Testis (tissue), 3 donors: ENCODE results near the gene IGSF6. TPM values are rescaled to one million over a fixed set of nuclear protein-coding genes. Genes with fewer than 3 reads are reported as not detected.
"Not testable (repeated sequence)": the region's sequence is repeated elsewhere in the genome, so short reads cannot be mapped to it uniquely, and the experiment has no call there.

Experiments
- DNase-seq: peaks from one replicate; pipeline ENCODE4 v3.0.0-alpha.2; 2019
- H3K27ac ChIP-seq, 2 donors: fragments of 200-600 bp; sonication (generic); one replicate each; pipeline ENCODE4 v1.5.1; 2019
- H3K27me3 ChIP-seq: fragments of 200-600 bp; sonication (generic); one replicate; pipeline ENCODE4 v1.5.1; 2019
- H3K36me3 ChIP-seq: fragments of 200-600 bp; sonication (generic); one replicate; pipeline ENCODE4 v1.5.1; 2017; ENCODE audit warnings: low read depth; ENCODE audit errors: missing control alignments
- H3K4me1 ChIP-seq: fragments of 200-600 bp; sonication (generic); one replicate; pipeline ENCODE4 v1.5.1; 2019
- H3K4me3 ChIP-seq, 2 donors: fragments of 200-600 bp; sonication (generic); one replicate each; pipeline ENCODE4 v1.5.1; 2017 to 2019
- H3K9me3 ChIP-seq: fragments of 200-600 bp; sonication (generic); one replicate; pipeline ENCODE4 v1.5.1; 2017
- CTCF ChIP-seq, 3 experiments: fragments of 450-650 bp in 2 of 3; fragments of 200-600 bp in 1 of 3; sonication (generic) in 1 of 3; IDR thresholded peaks; one replicate each; pipeline ENCODE4 v1.5.1; 2016 to 2019; ENCODE audit warnings: antibody characterized with exemption in 3 of 3, mild to moderate bottlenecking in 2 of 3, moderate library complexity in 1 of 3
- POLR2A ChIP-seq: fragments of 450-650 bp; IDR thresholded peaks from one replicate; pipeline ENCODE4 v1.6.1; 2017; ENCODE audit warnings: antibody characterized with exemption, mild to moderate bottlenecking, moderate library complexity
- WGBS, 2 donors: methylation state at CpG; one replicate each; pipeline ENCODE4 v1.1.5; 2018; 5-methylcytosine and 5-hydroxymethylcytosine counted together
- intact Hi-C: fragments of 100-400 bp; cut with DNase I; formaldehyde crosslinking; loops from one replicate; pipeline ENCODE4 v1.15.1; 2023; ENCODE audit warnings: low total_unique reads
- polyA plus RNA-seq: library from polyadenylated mRNA; stranded (reverse); fragments of 350-450 nt; fragmentation: Illumina TruSeq; extraction: RNeasy Lipid Tissue Mini Kit (QIAGEN cat#74804); gene quantifications from one replicate; pipeline ENCODE4 v1.2.3, GENCODE V29; 2014; ENCODE audit warnings: low read depth, low replicate concordance; ENCODE audit not compliant: insufficient read depth
- total RNA-seq, 2 donors: library from RNA; depleted of rRNA; stranded (reverse); fragments of >200 nt; gene quantifications; one replicate each; pipeline ENCODE4 v1.2.3, GENCODE V29; 2016

IGSF6 gene
- total and polyA plus RNA-seq, 3 donors from 2014 or later = 0.81 to 1.4 TPM; not detected in 1

GRCh38 chr16:21638573-21638975 is 13.8 kb downstream of the IGSF6 start:
- no peak overlapping the region for H3K27ac ChIP-seq
- intact Hi-C loops = no loop called here
- TF ChIP-seq POLR2A = no peak
- no peak for TF ChIP-seq CTCF (IDR thresholded peaks at IDR 0.05)
- H3K4me1 ChIP-seq = peaks cover 5% of the 10 kb centered on the region
- no peak for DNase-seq
- no peak overlapping the region for H3K4me3 ChIP-seq
- H3K9me3 ChIP-seq = no peaks in the 10 kb centered on the region
- WGBS, 2 donors = 83 to 85% methylated on average over 4 of the region's 4 CpGs
- no peaks in the 10 kb centered on the region for H3K36me3 ChIP-seq
- no peaks in the 10 kb centered on the region for H3K27me3 ChIP-seq

- H3K9me3 ChIP-seq = no peaks in the 10 kb centered on the region
- TF ChIP-seq CTCF (IDR thresholded peaks at IDR 0.05) (no peak), POLR2A (no peak)
- no peak for DNase-seq
- H3K4me3 ChIP-seq = no peak overlapping the region
- 95 to 96% methylated on average over 32 to 37 of the region's 37 CpGs for WGBS, 2 donors
- H3K4me1 ChIP-seq = peaks cover 5% of the 10 kb centered on the region
- H3K27ac ChIP-seq = no peak overlapping the region
- H3K27me3 ChIP-seq = no peaks in the 10 kb centered on the region
- intact Hi-C loops = no loop called here
- no peaks in the 10 kb centered on the region for H3K36me3 ChIP-seq
Observed at GRCh38 chr16:21637032-21637968, 15.1 kb downstream of the IGSF6 start.

GRCh38 chr16:21635694-21636093 is 16.7 kb downstream of the IGSF6 start:
- intact Hi-C loops, H3K4me1 ChIP-seq: not testable (repeated sequence)
- 99% methylated on average over 7 to 9 of the region's 9 CpGs for WGBS, 2 donors

GRCh38 chr16:21634216-21634615 is 18.2 kb downstream of the IGSF6 start:
- H3K4me3 ChIP-seq = no peak overlapping the region

More at GRCh38 chr16:21635694-21636093, 16.7 kb downstream of the IGSF6 start:
- not testable (repeated sequence) for H3K27ac ChIP-seq, H3K27me3 ChIP-seq, H3K9me3 ChIP-seq, H3K36me3 ChIP-seq, DNase-seq, H3K4me3 ChIP-seq

GRCh38 chr16:21631951-21632575 is 20.3 kb downstream of the IGSF6 start:
- DNase-seq, H3K4me3 ChIP-seq, H3K36me3 ChIP-seq, intact Hi-C loops, H3K9me3 ChIP-seq, H3K27me3 ChIP-seq, H3K4me1 ChIP-seq, H3K27ac ChIP-seq: not testable (repeated sequence)
- WGBS, 2 donors = 92 to 95% methylated on average over 5 of the region's 5 CpGs

More at GRCh38 chr16:21634216-21634615, 18.2 kb downstream of the IGSF6 start:
- no peak for DNase-seq
- no peaks in the 10 kb centered on the region for H3K4me1 ChIP-seq
- WGBS, 2 donors = 82 to 86% methylated on average over 2 to 5 of the region's 5 CpGs
- H3K27me3 ChIP-seq = no peaks in the 10 kb centered on the region
- no peaks in the 10 kb centered on the region for H3K9me3 ChIP-seq
- intact Hi-C loops = no loop called here
- H3K27ac ChIP-seq = no peak overlapping the region
- H3K36me3 ChIP-seq = no peaks in the 10 kb centered on the region
- TF ChIP-seq CTCF (IDR thresholded peaks at IDR 0.05) (no peak), POLR2A (no peak)

GRCh38 chr16:21631376-21631775 is 21.0 kb downstream of the IGSF6 start:
- intact Hi-C loops, H3K4me3 ChIP-seq, H3K27ac ChIP-seq, H3K4me1 ChIP-seq, H3K27me3 ChIP-seq, H3K36me3 ChIP-seq, H3K9me3 ChIP-seq, DNase-seq: not testable (repeated sequence)
- WGBS, 2 donors = 88 to 91% methylated on average over 8 of the region's 8 CpGs

- DNase-seq, H3K27me3 ChIP-seq, H3K4me3 ChIP-seq, intact Hi-C loops, H3K4me1 ChIP-seq, H3K9me3 ChIP-seq, H3K36me3 ChIP-seq, H3K27ac ChIP-seq: not testable (repeated sequence)
- WGBS, 2 donors = 91 to 95% methylated on average over 6 of the region's 6 CpGs
Observed at GRCh38 chr16:21630866-21631265, 21.5 kb downstream of the IGSF6 start.

- 93 to 96% methylated on average over 18 to 37 of the region's 37 CpGs for WGBS, 2 donors
- H3K9me3 ChIP-seq, H3K4me3 ChIP-seq, H3K36me3 ChIP-seq, H3K4me1 ChIP-seq, H3K27ac ChIP-seq, H3K27me3 ChIP-seq, intact Hi-C loops: not testable (repeated sequence)
- peak; percentile 18 for DNase-seq
Observed at GRCh38 chr16:21629616-21630539, 22.5 kb downstream of the IGSF6 start.
